IMR-90 (cell line): ENCODE data around the gene GPRC5C. TPM values are rescaled to one million over a fixed set of nuclear protein-coding genes. Genes with fewer than 3 reads are reported as not detected.

ENCODE experiments used
- ATAC-seq: fragments of 200-7000 bp; cut with Tn5 transposase; 2 replicates; pipeline ENCODE4 v1.9.1; 2020; ENCODE audit warnings: low read depth, mild to moderate bottlenecking, moderate library complexity
- BruUV-seq: library from RNA; stranded (reverse); fragments of 400-500 nt; replicated peaks from 2 replicates; lab custom pipeline; 2021; lab: Mats Ljungman, UMichigan
- CTCF ChIA-PET: fragments of 300-600 bp; formaldehyde crosslinking; extraction: SDS; loops from one replicate; lab custom pipeline; 2021; ENCODE audit warnings: antibody characterized with exemption; lab: Yijun Ruan, JAX
- POLR2A ChIA-PET: fragments of 300-600 bp; sonication (Branson Sonifier 250); formaldehyde crosslinking; loops from one replicate; lab custom pipeline; 2022; ENCODE audit warnings: antibody characterized with exemption; ENCODE audit not compliant: unreplicated experiment; lab: Charles Lee
- DNase-seq: peaks from one replicate; pipeline ENCODE4 v3.0.0; 2013
- H2AFZ ChIP-seq: replicated peaks from 2 replicates; pipeline ENCODE3; 2013; ENCODE audit warnings: low read length, mild to moderate bottlenecking; ENCODE audit not compliant: poor library complexity
- H2AK5ac ChIP-seq: 2 replicates; pipeline ENCODE4 v1.6.1; 2013; ENCODE audit warnings: low read depth, low read length, inconsistent platforms
- H2AK9ac ChIP-seq: replicated peaks from 2 replicates; pipeline ENCODE3; 2013; ENCODE audit warnings: mild to moderate bottlenecking, low read depth, low read length, moderate library complexity; ENCODE audit not compliant: poor library complexity
- H2BK120ac ChIP-seq: 2 replicates; pipeline ENCODE4 v1.6.1; 2013; ENCODE audit warnings: low read depth, low read length, inconsistent platforms
- H2BK15ac ChIP-seq: 3 replicates; pipeline ENCODE4 v1.6.1; 2013; ENCODE audit warnings: low read depth, low read length, inconsistent platforms
- H2BK20ac ChIP-seq: 2 replicates; pipeline ENCODE4 v1.6.1; 2013; ENCODE audit warnings: low read depth, mild to moderate bottlenecking, inconsistent platforms, low read length, moderate library complexity
- H2BK5ac ChIP-seq: 2 replicates; pipeline ENCODE4 v1.6.1; 2013; ENCODE audit warnings: mild to moderate bottlenecking, low read depth, low read length, inconsistent platforms; ENCODE audit not compliant: poor library complexity, severe bottlenecking
- H3K14ac ChIP-seq: replicated peaks from 2 replicates; pipeline ENCODE4 v1.6.1; 2013; ENCODE audit warnings: low read depth, low read length, inconsistent platforms
- H3K18ac ChIP-seq: 2 replicates; pipeline ENCODE4 v1.6.1; 2013; ENCODE audit warnings: low read depth, low read length, control low read depth
- H3K23ac ChIP-seq: 2 replicates; pipeline ENCODE4 v1.6.1; 2013; ENCODE audit warnings: low read depth, low read length, inconsistent platforms
- H3K27ac ChIP-seq: 2 replicates; pipeline ENCODE4 v1.5.1; 2013; ENCODE audit warnings: mild to moderate bottlenecking, control low read depth, low read length; ENCODE audit not compliant: insufficient read depth
- H3K27me3 ChIP-seq: 2 replicates; pipeline ENCODE4 v1.6.1; 2013; ENCODE audit warnings: low read length; ENCODE audit not compliant: control insufficient read depth, insufficient read depth
- H3K36me3 ChIP-seq: 2 replicates; pipeline ENCODE4 v1.6.1; 2013; ENCODE audit warnings: low read length, mixed read lengths; ENCODE audit not compliant: control insufficient read depth, insufficient read depth
- H3K4ac ChIP-seq: 2 replicates; pipeline ENCODE4 v1.6.1; 2013; ENCODE audit warnings: low read depth, low read length, inconsistent platforms
- H3K4me1 ChIP-seq: 2 replicates; pipeline ENCODE4 v1.6.1; 2013; ENCODE audit warnings: low read length, mixed read lengths; ENCODE audit not compliant: control insufficient read depth, insufficient read depth
- H3K4me2 ChIP-seq: 2 replicates; pipeline ENCODE4 v1.6.1; 2013; ENCODE audit warnings: low read depth, mild to moderate bottlenecking, control low read depth, low read length, moderate library complexity
- H3K4me3 ChIP-seq: 2 replicates; pipeline ENCODE4 v1.5.1; 2013; ENCODE audit warnings: low read depth, mild to moderate bottlenecking, control low read depth, low read length, moderate library complexity; ENCODE audit not compliant: insufficient read depth
- H3K56ac ChIP-seq: 2 replicates; pipeline ENCODE4 v1.6.1; 2013; ENCODE audit warnings: low read length, inconsistent platforms; ENCODE audit not compliant: insufficient read depth; ENCODE audit errors: extremely low read depth
- H3K79me1 ChIP-seq, 2 experiments: 2 replicates each; pipeline ENCODE4 v1.6.1; 2013; ENCODE audit warnings: low read length in 2 of 2, inconsistent platforms in 1 of 2, low read depth in 1 of 2
- H3K9ac ChIP-seq: 2 replicates; pipeline ENCODE4 v1.6.1; 2013; ENCODE audit warnings: low read depth, low read length, control low read depth
- H3K9me1 ChIP-seq: 2 replicates; pipeline ENCODE4 v1.6.1; 2013; ENCODE audit warnings: low read length, inconsistent platforms; ENCODE audit not compliant: insufficient read depth
- H3K9me3 ChIP-seq: 2 replicates; pipeline ENCODE4 v1.6.1; 2013; ENCODE audit warnings: low read length; ENCODE audit not compliant: control insufficient read depth, insufficient read depth
- H4K20me1 ChIP-seq: 2 replicates; pipeline ENCODE4 v1.6.1; 2013; ENCODE audit warnings: low read length, inconsistent platforms; ENCODE audit not compliant: insufficient read depth
- H4K5ac ChIP-seq: 2 replicates; pipeline ENCODE4 v1.6.1; 2013; ENCODE audit warnings: mild to moderate bottlenecking, low read depth, low read length, control low read depth
- H4K8ac ChIP-seq, 2 experiments: 2 replicates each; pipeline ENCODE4 v1.6.1; 2013; ENCODE audit warnings: low read depth in 2 of 2, low read length in 2 of 2, control low read depth in 1 of 2, inconsistent platforms in 1 of 2
- H4K91ac ChIP-seq: 2 replicates; pipeline ENCODE4 v1.6.1; 2013; ENCODE audit warnings: low read depth, low read length, inconsistent platforms; ENCODE audit not compliant: insufficient read depth
- BHLHE40 ChIP-seq: fragments of 150-350 bp; IDR thresholded peaks from 2 replicates; pipeline ENCODE4 v1.6.1; 2016; ENCODE audit warnings: mild to moderate bottlenecking, low read depth, low read length
- CEBPB ChIP-seq: IDR thresholded peaks from 2 replicates; pipeline ENCODE4 v1.6.1; 2012; ENCODE audit warnings: low read depth, low read length, improper control_type of control experiment
- CHD1 ChIP-seq: IDR thresholded peaks from 2 replicates; pipeline ENCODE4 v1.6.1; 2012; ENCODE audit warnings: low read depth, low read length, improper control_type of control experiment
- CTCF ChIP-seq: conservative IDR thresholded peaks from 2 replicates; pipeline ENCODE4 v1.5.1; 2012; ENCODE audit warnings: mild to moderate bottlenecking, low read depth, low read length, improper control_type of control experiment
- MAFK ChIP-seq: IDR thresholded peaks from 2 replicates; pipeline ENCODE4 v1.6.1; 2012; ENCODE audit warnings: low read depth, low read length, improper control_type of control experiment
- MAZ ChIP-seq: IDR thresholded peaks from 2 replicates; pipeline ENCODE4 v1.6.1; 2012; ENCODE audit warnings: low read depth, mild to moderate bottlenecking, low read length, improper control_type of control experiment, moderate library complexity, borderline replicate concordance
- MXI1 ChIP-seq: IDR thresholded peaks from 2 replicates; pipeline ENCODE4 v1.6.1; 2012; ENCODE audit warnings: low read depth, mild to moderate bottlenecking, low read length, moderate library complexity, borderline replicate concordance
- NFE2L2 ChIP-seq: fragments of 150-350 bp; IDR thresholded peaks from 2 replicates; pipeline ENCODE4 v1.6.1; 2016; ENCODE audit warnings: low read depth, mild to moderate bottlenecking, low read length
- POLR2A ChIP-seq: IDR thresholded peaks from 2 replicates; pipeline ENCODE4 v1.6.1; 2012; ENCODE audit warnings: mild to moderate bottlenecking, low read depth, low read length
- RAD21 ChIP-seq: IDR thresholded peaks from 2 replicates; pipeline ENCODE4 v1.6.1; 2012; ENCODE audit warnings: low read length, improper control_type of control experiment
- RCOR1 ChIP-seq: IDR thresholded peaks from 2 replicates; pipeline ENCODE4 v1.6.1; 2012; ENCODE audit warnings: mild to moderate bottlenecking, low read length, improper control_type of control experiment; ENCODE audit not compliant: insufficient replicate concordance
- RFX5 ChIP-seq: IDR thresholded peaks from 2 replicates; pipeline ENCODE4 v1.8.0; 2012; ENCODE audit warnings: low read depth, mild to moderate bottlenecking, low read length, moderate library complexity
- SMC3 ChIP-seq: fragments of 150-350 bp; IDR thresholded peaks from 2 replicates; pipeline ENCODE4 v1.6.1; 2016; ENCODE audit warnings: low read depth, mild to moderate bottlenecking, antibody characterized with exemption, low read length, moderate library complexity
- USF2 ChIP-seq: fragments of 150-350 bp; IDR thresholded peaks from 2 replicates; pipeline ENCODE4 v1.6.1; 2017; ENCODE audit warnings: mild to moderate bottlenecking, antibody characterized with exemption, low read length, low read depth
- WGBS, 2 experiments: methylation state at CpG; one replicate each; pipeline versions ENCODE4 v1.1.5 to v1.1.7; 2013; ENCODE audit warnings: missing lambda C conversion rate in 2 of 2; ENCODE audit not compliant: insufficient read length in 1 of 2; ENCODE audit errors: extremely low coverage in 2 of 2; 5-methylcytosine and 5-hydroxymethylcytosine counted together
- dilution Hi-C: fragments of 300-500 bp; cut with HindIII; formaldehyde crosslinking; loops from one replicate; pipeline ENCODE4 v1.14.3; 2018; ENCODE audit warnings: low sequenced_read_pairs; ENCODE audit not compliant: unreplicated experiment
- in situ Hi-C: fragments of 300-500 bp; cut with MboI; formaldehyde crosslinking; loops from 3 replicates; pipeline ENCODE4 v1.14.3; 2019; ENCODE audit warnings: low sequenced_read_pairs, inconsistent platforms, mixed read lengths
- intact Hi-C: fragments of 100-400 bp; cut with micrococcal nuclease; formaldehyde crosslinking; loops from 2 replicates; pipeline ENCODE4 v1.10.0; 2022
- polyA plus RNA-seq, 3 experiments: library from polyadenylated mRNA; depleted of rRNA; stranded (reverse); fragments of >200 nt; gene quantifications; 2 replicates each; pipeline ENCODE4 v1.2.3, GENCODE V29; 2012; ENCODE audit warnings: low replicate concordance in 1 of 3
- total RNA-seq: library from RNA; depleted of rRNA; stranded (reverse); fragments of >200 nt; gene quantifications from 2 replicates; pipeline ENCODE4 v1.2.3, GENCODE V29; 2012

Gene GPRC5C
- total and polyA plus RNA-seq, 2 of the 4 experiments (the other 2 are of a cell fraction) = not detected

GRCh38 chr17:74450925-74451403 lies 19.1 kb downstream of the GPRC5C start:
- Histone ChIP-seq H3K4me2 (no peak overlapping the region), H3K56ac (no peak overlapping the region), H3K4me3 (no peak overlapping the region), H3K18ac (no peak overlapping the region), H4K20me1 (no peaks in the 10 kb centered on the region), H3K4ac (no peak overlapping the region), H3K36me3 (no peaks in the 10 kb centered on the region), H3K9ac (no peak overlapping the region), H3K14ac (no peak overlapping the region), H2BK120ac (no peak overlapping the region), H3K27me3 (no peaks in the 10 kb centered on the region; the same call in 1 of the 2 replicates), H3K9me3 (no peaks in the 10 kb centered on the region), H3K79me1 (no peaks in the 10 kb centered on the region), H2BK15ac (no peak overlapping the region), H4K5ac (no peak overlapping the region), H4K8ac (no peak overlapping the region), H2BK5ac (no peak overlapping the region), H2AK9ac (no peak overlapping the region), H2BK20ac (no peak overlapping the region), H3K27ac (no peak overlapping the region), H3K4me1 (no peaks in the 10 kb centered on the region), H4K91ac (no peak overlapping the region), H2AK5ac (no peak overlapping the region), H3K9me1 (no peaks in the 10 kb centered on the region), H3K23ac (no peak overlapping the region), H2AFZ (no peak overlapping the region)
- in situ Hi-C loops (no loop called here), dilution Hi-C loops (no loop called here), intact Hi-C loops (no loop called here)
- TF ChIP-seq NFE2L2 (no peak), MAZ (no peak), CTCF (no peak), USF2 (no peak), MXI1 (no peak), RAD21 (no peak), MAFK (no peak), CHD1 (no peak), RFX5 (no peak), POLR2A (no peak), SMC3 (no peak), CEBPB (no peak), RCOR1 (no peak), BHLHE40 (no peak)
- 46% methylated on average over 6 of the region's 13 CpGs; no CpG with 5 or more reads in 1 of the 2 experiments for WGBS, 2 experiments
- CTCF ChIA-PET = no interaction called here
- DNase-seq (no peak), ATAC-seq (no peak)
- BruUV-seq = no TSS peak
- POLR2A ChIA-PET = no interaction called here
